Endodermal cell (in vitro differentiated cells): ENCODE data around the gene PTPN22. TPM values are rescaled to one million over a fixed set of nuclear protein-coding genes. Genes with fewer than 3 reads are reported as not detected.

Source experiments
- DNase-seq: peaks from one replicate; pipeline ENCODE4 v3.0.0-alpha.2; 2017
- H3K27ac ChIP-seq: 2 replicates; pipeline ENCODE4 v1.5.1; 2013; ENCODE audit warnings: mild to moderate bottlenecking, low read depth, low read length, moderate library complexity
- H3K27me3 ChIP-seq: 2 replicates; pipeline ENCODE4 v1.6.1; 2013; ENCODE audit warnings: mild to moderate bottlenecking, low read length, moderate library complexity; ENCODE audit not compliant: insufficient read depth, control insufficient read depth, poor library complexity, severe bottlenecking
- H3K36me3 ChIP-seq: 2 replicates; pipeline ENCODE4 v1.7.0; 2013; ENCODE audit warnings: mild to moderate bottlenecking, low read length, moderate library complexity; ENCODE audit not compliant: control insufficient read depth, insufficient read depth
- H3K4me1 ChIP-seq: one replicate; pipeline ENCODE4 v1.7.0; 2013; ENCODE audit warnings: low read length; ENCODE audit not compliant: control insufficient read depth, insufficient read depth
- H3K4me3 ChIP-seq: 2 replicates; pipeline ENCODE4 v1.5.1; 2013; ENCODE audit warnings: mild to moderate bottlenecking, low read length, moderate library complexity
- H3K9ac ChIP-seq: 2 replicates; pipeline ENCODE4 v1.6.1; 2013; ENCODE audit warnings: mild to moderate bottlenecking, low read length, moderate library complexity; ENCODE audit not compliant: poor library complexity, severe bottlenecking; ENCODE audit errors: extremely low read depth
- H3K9me3 ChIP-seq: 2 replicates; pipeline ENCODE4 v1.6.1; 2013; ENCODE audit warnings: mild to moderate bottlenecking, low read length, moderate library complexity; ENCODE audit not compliant: control insufficient read depth
- H3K27ac Mint-ChIP-seq: 2 replicates; pipeline ENCODE4 v1.8.0; 2020; ENCODE audit warnings: mixed read lengths
- H3K27me3 Mint-ChIP-seq: 2 replicates; pipeline ENCODE4 v1.8.0; 2021; ENCODE audit warnings: mild to moderate bottlenecking, mixed read lengths; ENCODE audit not compliant: insufficient read depth
- H3K36me3 Mint-ChIP-seq: 2 replicates; pipeline ENCODE4 v1.8.0; 2020; ENCODE audit warnings: low read depth, mixed read lengths
- H3K4me1 Mint-ChIP-seq: 2 replicates; pipeline ENCODE4 v1.8.0; 2020; ENCODE audit warnings: mixed read lengths
- H3K4me3 Mint-ChIP-seq: 2 replicates; pipeline ENCODE4 v1.8.0; 2020; ENCODE audit warnings: mild to moderate bottlenecking, moderate library complexity, mixed read lengths
- H3K9me3 Mint-ChIP-seq: 2 replicates; pipeline ENCODE4 v1.8.0; 2020; ENCODE audit warnings: mild to moderate bottlenecking, mixed read lengths
- CTCF ChIP-seq: fragments of 200-600 bp; sonication (generic); conservative IDR thresholded peaks from 2 replicates; pipeline ENCODE4 v1.5.0; 2021; ENCODE audit warnings: antibody characterized with exemption, mild to moderate bottlenecking
- WGBS, 2 experiments: methylation state at CpG; one replicate each; pipeline versions ENCODE4 v1.1.5 to v1.1.7; 2013; ENCODE audit warnings: missing lambda C conversion rate in 2 of 2, mixed read lengths in 1 of 2; ENCODE audit not compliant: insufficient coverage in 1 of 2, insufficient read length in 1 of 2; 5-methylcytosine and 5-hydroxymethylcytosine counted together
- total RNA-seq, 2 donors: library from RNA; stranded (reverse); fragmentation: NEBNext Ultra II Directional in 1 of 2; extraction: Animal tissue kit (Norgen Biotek cat#: 25700) in 1 of 2; gene quantifications; 2 replicates in 1 of 2; 3 replicates in 1 of 2; pipeline ENCODE4 v1.2.1, GENCODE V29; 2021

Gene PTPN22
- total RNA-seq, 2 donors from 2014 or later = not detected

- Mint-ChIP-seq H3K4me1 (peaks cover 5% of the 10 kb centered on the region), H3K27me3 (no peaks in the 10 kb centered on the region), H3K27ac (no peak overlapping the region), H3K4me3 (no peak overlapping the region), H3K9me3 (no peaks in the 10 kb centered on the region), H3K36me3 (peaks cover 19% of the 10 kb centered on the region)
- Histone ChIP-seq H3K36me3 (peaks cover 16% of the 10 kb centered on the region), H3K27ac (no peak overlapping the region), H3K9me3 (no peaks in the 10 kb centered on the region), H3K4me1 (no peaks in the 10 kb centered on the region), H3K27me3 (no peaks in the 10 kb centered on the region), H3K4me3 (no peak overlapping the region), H3K9ac (no peak overlapping the region)
- no peak for DNase-seq
- TF ChIP-seq CTCF = no peak
- WGBS, 2 experiments = 73 to 82% methylated on average over 2 to 5 of the region's 5 CpGs
These were observed 91.0 kb downstream of the PTPN22 start for GRCh38 chr1:113780374-113781146.

GRCh38 chr1:113779542-113779941 is 92.0 kb downstream of the PTPN22 start:
- Mint-ChIP-seq H3K4me1 (peaks cover 5% of the 10 kb centered on the region), H3K36me3 (peaks cover 24% of the 10 kb centered on the region), H3K27me3 (no peaks in the 10 kb centered on the region), H3K9me3 (no peaks in the 10 kb centered on the region), H3K27ac (no peak overlapping the region), H3K4me3 (no peak overlapping the region)
- no peak overlapping the region for H3K9ac ChIP-seq
- no peak for DNase-seq
- WGBS, 2 experiments = 90 to 92% methylated on average over 6 of the region's 6 CpGs
- H3K4me3 ChIP-seq = no peak overlapping the region
- no peak overlapping the region for H3K27ac ChIP-seq
- no peaks in the 10 kb centered on the region for H3K27me3 ChIP-seq
- H3K36me3 ChIP-seq = peaks cover 16% of the 10 kb centered on the region
- H3K4me1 ChIP-seq = no peaks in the 10 kb centered on the region
- TF ChIP-seq CTCF = no peak
- no peaks in the 10 kb centered on the region for H3K9me3 ChIP-seq

GRCh38 chr1:113777561-113777960 is 94.0 kb downstream of the PTPN22 start:
- no peak for TF ChIP-seq CTCF
- Mint-ChIP-seq H3K27ac (no peak overlapping the region), H3K4me1 (no peaks in the 10 kb centered on the region), H3K27me3 (no peaks in the 10 kb centered on the region), H3K9me3 (no peaks in the 10 kb centered on the region), H3K4me3 (no peak overlapping the region), H3K36me3 (peaks cover 28% of the 10 kb centered on the region)
- DNase-seq = no peak
- Histone ChIP-seq H3K36me3 (peaks cover 21% of the 10 kb centered on the region), H3K4me3 (no peak overlapping the region), H3K27me3 (no peaks in the 10 kb centered on the region), H3K4me1 (no peaks in the 10 kb centered on the region), H3K9ac (no peak overlapping the region), H3K9me3 (no peaks in the 10 kb centered on the region), H3K27ac (no peak overlapping the region)
- 92% methylated on average over 3 of the region's 4 CpGs; no CpG with 5 or more reads in 1 of the 2 experiments for WGBS, 2 experiments
